Measurements from ENCODE around the gene ZNF468. TPM values are rescaled to one million over a fixed set of nuclear protein-coding genes. Genes with fewer than 3 reads are reported as not detected.
A peak's percentile ranks its signal among the peaks of the same experiment; 100 is the strongest.

ZNF468 gene
- total and polyA plus RNA-seq, 10 of the 15 experiments (the other 5 are each of a cell fraction or from before 2014, with no cell fraction given) = 3.9 to 18.8 (median 9.3) TPM

- H3K36me3 ChIP-seq (ENCODE audit: control insufficient read depth in 2 of 2, insufficient read depth in 2 of 2, low read length in 1 of 2) = no peaks in the 10 kb centered on the region
- CTCF ChIA-PET = no interaction called here
These were observed 68.0 kb downstream of the ZNF468 start for GRCh38 chr19:52789440-52789839.

More at GRCh38 chr19:52789440-52789839, 68.0 kb downstream of the ZNF468 start:
- Histone ChIP-seq H3K79me2 (ENCODE audit: control insufficient read depth, insufficient read depth, low read length) (peaks cover 12% of the 10 kb centered on the region), H3K9ac (ENCODE audit: control insufficient read depth, insufficient read depth, low read length) (no peak overlapping the region), H3K27ac (ENCODE audit: control insufficient read depth, insufficient read depth) (no peak overlapping the region), H3K27me3 (replicated peaks in 1 of 2; ENCODE audit: control insufficient read depth in 2 of 2, insufficient read depth in 2 of 2, low read length in 1 of 2) (no peaks in the 10 kb centered on the region), H3K4me2 (ENCODE audit: control insufficient read depth, insufficient read depth) (no peak overlapping the region), H3K9me3 (replicated peaks; ENCODE audit: control insufficient read depth, insufficient read depth, low read length) (peaks cover 1% of the 10 kb centered on the region; the same call in 1 of the 3 replicates), H3K4me3 (no peak overlapping the region), H3K4me1 (ENCODE audit: control insufficient read depth, insufficient read depth, low read length) (no peaks in the 10 kb centered on the region), H4K20me1 (ENCODE audit: control insufficient read depth, insufficient read depth) (no peaks in the 10 kb centered on the region), H2AFZ (ENCODE audit: control insufficient read depth, low read depth, low read length) (no peak overlapping the region)
- DNase-seq (ENCODE audit: low read depth, low spot score) (no peak), ATAC-seq (no peak), FAIRE-seq (no peak)
- in situ Hi-C loops (cut with MboI) = no loop called here
- BruUV-seq (replicated peaks) = no TSS peak
- WGBS (ENCODE audit: insufficient coverage, insufficient replicate concordance, low lambda C conversion rate, missing lambda C conversion rate) = 55% methylated on average over 6 of the region's 6 CpGs
- TF ChIP-seq SIX5 (IDR thresholded peaks at IDR 0.05; ENCODE audit: low read depth, low read length, severe bottlenecking) = no peak
- TF ChIP-seq CBX3 (IDR thresholded peaks at IDR 0.05; ENCODE audit: borderline replicate concordance, low read depth) = no peak
- intact Hi-C loops (cut with micrococcal nuclease; ENCODE audit: unreplicated experiment) = loop anchor here (5.0 kb wide), 1 partner anchor 97 kb away; no protein-coding TSS in a partner anchor
- POLR2A ChIA-PET = no interaction called here
- SMC1A ChIA-PET (ENCODE audit: uncharacterized antibody, unreplicated experiment) = no interaction called here
- RAD21 ChIA-PET (ENCODE audit: unreplicated experiment) = no interaction called here

Small RNA genes within 50 kb of the gene (small RNA-seq; reads per million reads assigned to genes)
- 0.98 reads per million, percentile 31 among the genes with 10 or more reads in this experiment for gene ZNF320

Other genes with a start within 250 kb of the ZNF468 start
Only the 7 nearest of the 10 such genes appear.
- gene ZNF611, start 122.6 kb downstream of the ZNF468 start, total RNA-seq (2014; rRNA removed) = 6.1 and 6.3 TPM in 2 replicates
- gene ZNF611, start 122.6 kb downstream of the ZNF468 start, total RNA-seq (2014; rRNA removed; fragmentation: Illumina TruSeq; extraction: Trizol) = 9.4 and 9.5 TPM in 2 replicates
- gene ZNF611, start 122.6 kb downstream of the ZNF468 start, total RNA-seq (2021) = 16.1 and 16.8 TPM in 2 replicates
- 8.7 and 9.0 TPM in 2 replicates for gene ZNF611, start 122.6 kb downstream of the ZNF468 start, polyA plus RNA-seq (2011; rRNA removed)
- 6.5 and 11.9 TPM in 2 replicates for gene ZNF611, start 122.6 kb downstream of the ZNF468 start, polyA plus RNA-seq (2014; fragmentation: Illumina TruSeq; extraction: Trizol)
- gene ZNF611, start 122.6 kb downstream of the ZNF468 start, polyA plus RNA-seq (2014; fragmentation: Nextera tagmentation; extraction: Ambion mirVana) = 1 to 10 TPM; 1.4 to 2.3 TPM
- gene ZNF611, start 122.6 kb downstream of the ZNF468 start, polyA plus RNA-seq (2014; rRNA removed) = 5.8 and 7.1 TPM in 2 replicates
- 10 to 100 TPM; 11.3 to 12.4 TPM for gene ZNF611, start 122.6 kb downstream of the ZNF468 start, polyA plus RNA-seq (2016; fragmentation: Nextera tagmentation; extraction: Ambion mirVana)
- gene ZNF600, start 70.8 kb downstream of the ZNF468 start, total RNA-seq (2014; rRNA removed) = 9.4 and 11.1 TPM in 2 replicates
- gene ZNF600, start 70.8 kb downstream of the ZNF468 start, total RNA-seq (2014; rRNA removed; fragmentation: Illumina TruSeq; extraction: Trizol) = 14.8 and 15.1 TPM in 2 replicates
- gene ZNF600, start 70.8 kb downstream of the ZNF468 start, total RNA-seq (2021) = 10.2 and 12.0 TPM in 2 replicates
- gene ZNF600, start 70.8 kb downstream of the ZNF468 start, polyA plus RNA-seq (2011; rRNA removed) = 25.6 and 31.4 TPM in 2 replicates
- 19.1 and 23.3 TPM in 2 replicates for gene ZNF600, start 70.8 kb downstream of the ZNF468 start, polyA plus RNA-seq (2014; fragmentation: Illumina TruSeq; extraction: Trizol)
- 10 to 100 TPM in 1 of 2 experiments, 1 to 10 TPM in 1; 9.5 to 10.4 TPM for gene ZNF600, start 70.8 kb downstream of the ZNF468 start, polyA plus RNA-seq (2014; fragmentation: Nextera tagmentation; extraction: Ambion mirVana)
- 8.8 and 17.3 TPM in 2 replicates for gene ZNF600, start 70.8 kb downstream of the ZNF468 start, polyA plus RNA-seq (2014; rRNA removed)
- 10 to 100 TPM; 11.2 to 11.7 TPM for gene ZNF600, start 70.8 kb downstream of the ZNF468 start, polyA plus RNA-seq (2016; fragmentation: Nextera tagmentation; extraction: Ambion mirVana)
- gene ZNF28, start 36.0 kb downstream of the ZNF468 start, total RNA-seq (2014; rRNA removed) = 6.7 and 7.8 TPM in 2 replicates
- gene ZNF28, start 36.0 kb downstream of the ZNF468 start, total RNA-seq (2014; rRNA removed; fragmentation: Illumina TruSeq; extraction: Trizol) = 16.1 and 17.5 TPM in 2 replicates
- 9.5 TPM in 2 replicates for gene ZNF28, start 36.0 kb downstream of the ZNF468 start, total RNA-seq (2021)
- gene ZNF28, start 36.0 kb downstream of the ZNF468 start, polyA plus RNA-seq (2011; rRNA removed) = 17.5 and 28.6 TPM in 2 replicates
- 6.8 and 8.3 TPM in 2 replicates for gene ZNF28, start 36.0 kb downstream of the ZNF468 start, polyA plus RNA-seq (2014; fragmentation: Illumina TruSeq; extraction: Trizol)
- 10 to 100 TPM; 22.6 to 31.1 TPM for gene ZNF28, start 36.0 kb downstream of the ZNF468 start, polyA plus RNA-seq (2014; fragmentation: Nextera tagmentation; extraction: Ambion mirVana)
- 4.8 and 5.9 TPM in 2 replicates for gene ZNF28, start 36.0 kb downstream of the ZNF468 start, polyA plus RNA-seq (2014; rRNA removed)
- 10 to 100 TPM; 14.6 to 18.8 TPM for gene ZNF28, start 36.0 kb downstream of the ZNF468 start, polyA plus RNA-seq (2016; fragmentation: Nextera tagmentation; extraction: Ambion mirVana)
- 0.79 and 1.1 TPM in 2 replicates for gene ZNF320, start 40.0 kb upstream of the ZNF468 start, total RNA-seq (2014; rRNA removed)
- gene ZNF320, start 40.0 kb upstream of the ZNF468 start, total RNA-seq (2014; rRNA removed; fragmentation: Illumina TruSeq; extraction: Trizol) = 1.3 and 1.8 TPM in 2 replicates
- gene ZNF320, start 40.0 kb upstream of the ZNF468 start, total RNA-seq (2021) = 2.1 and 2.6 TPM in 2 replicates
- 7.7 and 9.3 TPM in 2 replicates for gene ZNF320, start 40.0 kb upstream of the ZNF468 start, polyA plus RNA-seq (2011; rRNA removed)
- gene ZNF320, start 40.0 kb upstream of the ZNF468 start, polyA plus RNA-seq (2014; fragmentation: Illumina TruSeq; extraction: Trizol) = 1.6 TPM in 1 of 2 replicates, not detected in the other
- 1 to 10 TPM in 1 of 2 experiments, under 1 TPM in 1; 0.48 to 1.0 TPM for gene ZNF320, start 40.0 kb upstream of the ZNF468 start, polyA plus RNA-seq (2014; fragmentation: Nextera tagmentation; extraction: Ambion mirVana)
- 2.7 and 3.0 TPM in 2 replicates for gene ZNF320, start 40.0 kb upstream of the ZNF468 start, polyA plus RNA-seq (2014; rRNA removed)
- 1 to 10 TPM in 1 of 2 experiments, under 1 TPM in 1; 0.96 to 1.3 TPM for gene ZNF320, start 40.0 kb upstream of the ZNF468 start, polyA plus RNA-seq (2016; fragmentation: Nextera tagmentation; extraction: Ambion mirVana)
- 3.3 and 4.5 TPM in 2 replicates for gene ZNF888, start 65.8 kb upstream of the ZNF468 start, total RNA-seq (2014; rRNA removed)
- gene ZNF888, start 65.8 kb upstream of the ZNF468 start, total RNA-seq (2014; rRNA removed; fragmentation: Illumina TruSeq; extraction: Trizol) = 4.1 and 4.3 TPM in 2 replicates
- 2.8 and 3.5 TPM in 2 replicates for gene ZNF888, start 65.8 kb upstream of the ZNF468 start, total RNA-seq (2021)
- gene ZNF888, start 65.8 kb upstream of the ZNF468 start, polyA plus RNA-seq (2011; rRNA removed) = 3.4 and 5.0 TPM in 2 replicates
- gene ZNF888, start 65.8 kb upstream of the ZNF468 start, polyA plus RNA-seq (2014; fragmentation: Illumina TruSeq; extraction: Trizol) = 3.7 and 5.1 TPM in 2 replicates
- under 1 TPM; 0.26 to 0.53 TPM for gene ZNF888, start 65.8 kb upstream of the ZNF468 start, polyA plus RNA-seq (2014; fragmentation: Nextera tagmentation; extraction: Ambion mirVana)
- gene ZNF888, start 65.8 kb upstream of the ZNF468 start, polyA plus RNA-seq (2014; rRNA removed) = 2.1 and 2.3 TPM in 2 replicates
- 1 to 10 TPM in 1 of 2 experiments, under 1 TPM in 1; 0.55 to 1.6 TPM for gene ZNF888, start 65.8 kb upstream of the ZNF468 start, polyA plus RNA-seq (2016; fragmentation: Nextera tagmentation; extraction: Ambion mirVana)
- gene ZNF816, start 105.3 kb upstream of the ZNF468 start, total RNA-seq (2014; rRNA removed) = 6.9 and 9.9 TPM in 2 replicates
- 15.6 and 16.0 TPM in 2 replicates for gene ZNF816, start 105.3 kb upstream of the ZNF468 start, total RNA-seq (2014; rRNA removed; fragmentation: Illumina TruSeq; extraction: Trizol)
- 7.0 and 8.3 TPM in 2 replicates for gene ZNF816, start 105.3 kb upstream of the ZNF468 start, total RNA-seq (2021)
- gene ZNF816, start 105.3 kb upstream of the ZNF468 start, polyA plus RNA-seq (2011; rRNA removed) = 11.8 and 18.5 TPM in 2 replicates
- 8.0 and 14.9 TPM in 2 replicates for gene ZNF816, start 105.3 kb upstream of the ZNF468 start, polyA plus RNA-seq (2014; fragmentation: Illumina TruSeq; extraction: Trizol)
- gene ZNF816, start 105.3 kb upstream of the ZNF468 start, polyA plus RNA-seq (2014; fragmentation: Nextera tagmentation; extraction: Ambion mirVana) = 1 to 10 TPM; 4.4 to 6.6 TPM
- gene ZNF816, start 105.3 kb upstream of the ZNF468 start, polyA plus RNA-seq (2014; rRNA removed) = 4.0 and 6.3 TPM in 2 replicates
- 10 to 100 TPM in 1 of 2 experiments, 1 to 10 TPM in 1; 6.7 to 10.0 TPM for gene ZNF816, start 105.3 kb upstream of the ZNF468 start, polyA plus RNA-seq (2016; fragmentation: Nextera tagmentation; extraction: Ambion mirVana)
- gene ERVV-1, start 156.3 kb upstream of the ZNF468 start, total RNA-seq (2014; rRNA removed) = not detected in 2 replicates
- gene ERVV-1, start 156.3 kb upstream of the ZNF468 start, total RNA-seq (2014; rRNA removed; fragmentation: Illumina TruSeq; extraction: Trizol) = not detected in 2 replicates
- gene ERVV-1, start 156.3 kb upstream of the ZNF468 start, total RNA-seq (2021) = not detected in 2 replicates
- gene ERVV-1, start 156.3 kb upstream of the ZNF468 start, polyA plus RNA-seq (2011; rRNA removed) = 0.05 and 0.07 TPM in 2 replicates
- not detected in 2 replicates for gene ERVV-1, start 156.3 kb upstream of the ZNF468 start, polyA plus RNA-seq (2014; fragmentation: Illumina TruSeq; extraction: Trizol)
- gene ERVV-1, start 156.3 kb upstream of the ZNF468 start, polyA plus RNA-seq (2014; fragmentation: Nextera tagmentation; extraction: Ambion mirVana) = not detected
- not detected in 2 replicates for gene ERVV-1, start 156.3 kb upstream of the ZNF468 start, polyA plus RNA-seq (2014; rRNA removed)
- gene ERVV-1, start 156.3 kb upstream of the ZNF468 start, polyA plus RNA-seq (2016; fragmentation: Nextera tagmentation; extraction: Ambion mirVana) = not detected